Neural progenitor cell (in vitro differentiated cells): Measurements from ENCODE around the gene RTP5. TPM values are rescaled to one million over a fixed set of nuclear protein-coding genes. Genes with fewer than 3 reads are reported as not detected.

Experiments
- DNase-seq: peaks from one replicate; pipeline ENCODE4 v3.0.0-alpha.2; 2016; ENCODE audit warnings: low spot score
- H2AFZ ChIP-seq: fragments of 200-600 bp; sonication (generic); replicated peaks from 2 replicates; pipeline ENCODE4 v1.6.1; 2016; ENCODE audit warnings: antibody characterized with exemption
- H3F3A ChIP-seq: fragments of 200-600 bp; sonication (generic); 2 replicates; pipeline ENCODE4 v1.6.1; 2016; ENCODE audit warnings: antibody characterized with exemption, low read depth
- H3K27ac ChIP-seq: fragments of 200-600 bp; sonication (generic); 2 replicates; pipeline ENCODE4 v1.5.1; 2016; ENCODE audit warnings: mild to moderate bottlenecking
- H3K27me3 ChIP-seq: fragments of 200-600 bp; sonication (generic); 2 replicates; pipeline ENCODE4 v1.6.1; 2016; ENCODE audit warnings: mild to moderate bottlenecking, moderate library complexity
- H3K36me3 ChIP-seq: fragments of 200-600 bp; sonication (generic); 2 replicates; pipeline ENCODE4 v1.5.1; 2016
- H3K4me1 ChIP-seq: fragments of 200-600 bp; sonication (generic); 2 replicates; pipeline ENCODE4 v1.6.1; 2016; ENCODE audit warnings: mixed run types
- H3K4me2 ChIP-seq: fragments of 200-600 bp; sonication (generic); 2 replicates; pipeline ENCODE4 v1.6.1; 2016
- H3K4me3 ChIP-seq: fragments of 200-600 bp; sonication (generic); 2 replicates; pipeline ENCODE4 v1.5.1; 2016
- H3K79me2 ChIP-seq: fragments of 200-600 bp; sonication (generic); 2 replicates; pipeline ENCODE4 v1.6.1; 2016; ENCODE audit warnings: low read depth
- H3K9ac ChIP-seq: fragments of 200-600 bp; sonication (generic); 2 replicates; pipeline ENCODE4 v1.6.1; 2016
- H3K9me3 ChIP-seq: fragments of 200-600 bp; sonication (generic); 2 replicates; pipeline ENCODE4 v1.5.1; 2016; ENCODE audit warnings: low read depth
- H4K20me1 ChIP-seq: fragments of 200-600 bp; sonication (generic); 2 replicates; pipeline ENCODE4 v1.6.1; 2016; ENCODE audit warnings: low read depth
- H3K27ac Mint-ChIP-seq: 3 replicates; pipeline ENCODE4 v1.8.0; 2021; ENCODE audit warnings: mixed read lengths
- H3K27me3 Mint-ChIP-seq: 2 replicates; pipeline ENCODE4 v1.8.0; 2022; ENCODE audit warnings: low read depth, mild to moderate bottlenecking, inconsistent platforms, moderate library complexity, mixed read lengths; ENCODE audit not compliant: insufficient read depth
- H3K36me3 Mint-ChIP-seq: 3 replicates; pipeline ENCODE4 v1.8.0; 2021; ENCODE audit warnings: mixed read lengths
- H3K4me1 Mint-ChIP-seq: 3 replicates; pipeline ENCODE4 v1.8.0; 2021; ENCODE audit warnings: mixed read lengths
- H3K4me3 Mint-ChIP-seq: 3 replicates; pipeline ENCODE4 v1.8.0; 2021; ENCODE audit warnings: mild to moderate bottlenecking, moderate library complexity, mixed read lengths
- H3K9me3 Mint-ChIP-seq: 3 replicates; pipeline ENCODE4 v1.8.0; 2020; ENCODE audit warnings: mixed read lengths
- CTCF ChIP-seq: fragments of 200-600 bp; sonication (generic); IDR thresholded peaks from 2 replicates; pipeline ENCODE4 v1.5.1; 2017; ENCODE audit warnings: antibody characterized with exemption, mild to moderate bottlenecking
- EZH2 ChIP-seq: fragments of 200-600 bp; sonication (generic); IDR thresholded peaks from 2 replicates; pipeline ENCODE4 v1.6.1; 2017; ENCODE audit warnings: antibody characterized with exemption, mild to moderate bottlenecking, moderate library complexity
- EZH2phosphoT487 ChIP-seq: fragments of 200-600 bp; sonication (generic); IDR thresholded peaks from 2 replicates; pipeline ENCODE4 v1.6.1; 2017; ENCODE audit warnings: antibody characterized with exemption
- total RNA-seq: library from RNA; depleted of rRNA; stranded (reverse); fragments of >200 nt; gene quantifications from 2 replicates; pipeline ENCODE4 v1.2.3, GENCODE V29; 2015; ENCODE audit warnings: low replicate concordance

Gene RTP5
- total RNA-seq, 1 donor from 2014 or later, result not detected

DNA sequence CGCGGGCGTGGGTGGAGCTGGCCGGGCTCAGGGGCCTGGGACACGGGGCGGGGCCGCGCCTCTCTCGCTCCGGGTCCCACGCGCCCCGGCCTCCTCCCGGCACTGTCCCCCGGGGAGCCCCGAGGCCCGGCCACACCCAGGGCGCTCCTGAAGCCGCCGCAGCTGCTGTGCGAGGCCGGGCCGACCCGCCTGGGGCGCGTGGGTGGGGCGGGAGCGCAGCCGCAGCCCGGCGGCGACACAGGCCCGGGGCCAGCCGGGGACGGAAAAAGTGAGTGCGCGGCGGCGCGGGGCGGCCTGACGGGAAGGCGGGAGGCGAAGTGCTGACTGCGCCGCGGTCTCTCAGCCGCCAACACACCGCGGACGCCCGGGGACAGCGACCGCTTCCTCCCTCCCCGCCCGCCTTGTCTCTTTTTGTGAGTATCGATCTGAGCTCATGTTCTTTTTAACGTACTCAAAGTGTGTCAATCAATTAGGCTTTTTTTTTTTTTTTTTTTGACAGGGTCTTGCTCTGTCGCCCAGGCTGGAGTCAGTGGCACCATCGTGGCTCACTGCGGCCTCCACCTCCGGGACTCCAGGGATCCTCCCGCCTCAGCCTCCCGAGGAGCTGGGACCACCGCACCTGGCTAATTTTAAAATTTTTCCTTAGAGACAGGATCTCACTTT is 25.3 kb upstream of the RTP5 start:
- H3K4me1 Mint-ChIP-seq, result peaks cover 19% of the 10 kb centered on the region
- H3K4me3 ChIP-seq, result peak overlapping the region; percentile 38
- H3F3A ChIP-seq, result peaks cover 7% of the 10 kb centered on the region
- no peaks in the 10 kb centered on the region for H3K36me3 Mint-ChIP-seq
- no peaks in the 10 kb centered on the region for H3K79me2 ChIP-seq
- H3K27me3 Mint-ChIP-seq, result peaks cover 26% of the 10 kb centered on the region
- no peaks in the 10 kb centered on the region for H3K36me3 ChIP-seq
- H3K4me2 ChIP-seq, result peak overlapping the region; percentile 81
- H3K27me3 ChIP-seq, result peaks cover 37% of the 10 kb centered on the region
- TF ChIP-seq CTCF, result no peak
- peak; percentile 59 for TF ChIP-seq EZH2
- TF ChIP-seq EZH2phosphoT487, result peak; percentile 41
- peak; percentile 79 for DNase-seq
- H3K9ac ChIP-seq, result no peak overlapping the region
- no peak overlapping the region for H3K27ac ChIP-seq
- H3K4me3 Mint-ChIP-seq, result peak overlapping the region; percentile 77
- no peaks in the 10 kb centered on the region for H3K4me1 ChIP-seq
- H3K9me3 Mint-ChIP-seq, result no peaks in the 10 kb centered on the region
- H3K27ac Mint-ChIP-seq, result no peak overlapping the region
- no peaks in the 10 kb centered on the region for H4K20me1 ChIP-seq
- H2AFZ ChIP-seq, result peak overlapping the region; percentile 79
- H3K9me3 ChIP-seq, result no peaks in the 10 kb centered on the region

DNA sequence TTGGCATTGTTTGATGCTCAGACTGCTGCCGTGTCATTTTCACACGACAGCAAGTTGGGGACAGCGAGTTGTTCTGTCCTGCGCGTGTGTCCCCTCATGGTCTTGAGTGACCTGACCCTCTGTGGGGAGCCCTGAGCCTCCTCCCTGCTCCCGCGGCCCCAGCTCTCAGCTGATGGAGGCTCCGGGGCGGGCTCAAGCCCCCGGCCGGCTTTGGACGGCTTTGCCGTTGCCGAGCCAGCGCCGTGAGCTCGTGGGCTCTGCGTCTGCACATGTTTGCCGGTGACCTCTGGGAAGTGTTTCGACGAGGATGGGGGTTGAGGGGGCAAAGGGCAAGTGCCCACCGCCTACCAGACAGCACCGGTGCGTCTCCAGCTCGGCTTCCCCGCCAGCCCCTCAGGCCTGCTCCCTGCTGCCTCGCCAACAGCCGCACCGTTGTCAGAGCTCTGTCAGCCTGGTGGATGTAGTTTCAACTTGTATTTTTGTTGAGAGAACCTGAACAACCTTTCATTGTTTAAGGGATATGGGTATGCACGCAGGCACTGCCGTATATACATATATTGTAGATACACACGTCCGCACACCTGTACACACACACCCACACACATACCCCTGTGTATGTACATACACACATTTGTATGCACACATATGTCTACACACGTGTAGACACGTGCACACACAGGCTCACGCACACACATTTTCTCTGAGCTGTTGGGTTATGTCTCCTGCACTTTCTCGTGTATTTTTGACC is 24.5 kb upstream of the RTP5 start:
- Histone ChIP-seq H4K20me1 (no peaks in the 10 kb centered on the region), H2AFZ (no peak overlapping the region), H3K27me3 (peaks cover 37% of the 10 kb centered on the region), H3K9me3 (no peaks in the 10 kb centered on the region), H3K79me2 (no peaks in the 10 kb centered on the region), H3K4me3 (no peak overlapping the region), H3K27ac (no peak overlapping the region), H3K4me2 (no peak overlapping the region), H3F3A (peaks cover 7% of the 10 kb centered on the region), H3K9ac (no peak overlapping the region), H3K36me3 (no peaks in the 10 kb centered on the region), H3K4me1 (no peaks in the 10 kb centered on the region)
- H3K4me3 Mint-ChIP-seq, result peak overlapping the region; percentile 77
- H3K4me1 Mint-ChIP-seq, result peaks cover 19% of the 10 kb centered on the region
- no peaks in the 10 kb centered on the region for H3K9me3 Mint-ChIP-seq
- DNase-seq, result no peak
- H3K36me3 Mint-ChIP-seq, result no peaks in the 10 kb centered on the region
- no peak overlapping the region for H3K27ac Mint-ChIP-seq
- no peak for TF ChIP-seq EZH2
- TF ChIP-seq EZH2phosphoT487, result no peak
- TF ChIP-seq CTCF, result no peak
- H3K27me3 Mint-ChIP-seq, result peaks cover 26% of the 10 kb centered on the region

DNA sequence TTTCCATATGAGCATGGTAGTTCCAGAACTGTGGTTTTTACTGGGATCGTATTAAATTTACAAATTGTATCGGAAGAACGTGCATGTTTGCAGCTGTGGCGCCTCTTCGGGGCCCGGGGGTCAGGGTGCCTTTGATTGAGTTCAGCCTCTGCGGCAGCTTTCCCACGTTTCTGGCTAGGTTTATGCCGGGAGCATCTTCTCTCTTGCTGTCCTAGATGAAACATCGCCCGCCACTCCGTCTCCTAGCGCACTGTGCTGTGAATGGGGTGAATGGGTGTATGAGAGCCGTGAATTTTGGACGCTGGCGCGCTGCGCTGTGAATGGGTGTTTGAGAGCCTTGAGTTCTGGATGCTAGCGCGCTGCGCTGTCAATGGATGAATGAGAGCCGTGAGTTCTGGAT is 23.1 kb upstream of the RTP5 start:
- Mint-ChIP-seq H3K4me1 (peaks cover 19% of the 10 kb centered on the region), H3K27ac (peak overlapping the region; percentile 54), H3K4me3 (no peak overlapping the region), H3K36me3 (no peaks in the 10 kb centered on the region), H3K27me3 (peaks cover 23% of the 10 kb centered on the region), H3K9me3 (no peaks in the 10 kb centered on the region)
- H3K4me1 ChIP-seq, result no peaks in the 10 kb centered on the region
- peaks cover 37% of the 10 kb centered on the region for H3K27me3 ChIP-seq
- H3F3A ChIP-seq, result peaks cover 7% of the 10 kb centered on the region
- H3K4me2 ChIP-seq, result no peak overlapping the region
- no peak overlapping the region for H3K4me3 ChIP-seq
- no peaks in the 10 kb centered on the region for H3K9me3 ChIP-seq
- no peak overlapping the region for H3K9ac ChIP-seq
- no peaks in the 10 kb centered on the region for H3K79me2 ChIP-seq
- no peaks in the 10 kb centered on the region for H4K20me1 ChIP-seq
- no peak overlapping the region for H2AFZ ChIP-seq
- no peak for TF ChIP-seq EZH2
- no peak for TF ChIP-seq CTCF
- TF ChIP-seq EZH2phosphoT487, result no peak
- no peak for DNase-seq
- no peaks in the 10 kb centered on the region for H3K36me3 ChIP-seq
- no peak overlapping the region for H3K27ac ChIP-seq
